ENCODE measurements around the gene KRT10. TPM values are rescaled to one million over a fixed set of nuclear protein-coding genes. Genes with fewer than 3 reads are reported as not detected.

The KRT10 gene
- total and polyA plus RNA-seq, 2 experiments from 2014 or later, result 9.6 to 123 TPM

DNA sequence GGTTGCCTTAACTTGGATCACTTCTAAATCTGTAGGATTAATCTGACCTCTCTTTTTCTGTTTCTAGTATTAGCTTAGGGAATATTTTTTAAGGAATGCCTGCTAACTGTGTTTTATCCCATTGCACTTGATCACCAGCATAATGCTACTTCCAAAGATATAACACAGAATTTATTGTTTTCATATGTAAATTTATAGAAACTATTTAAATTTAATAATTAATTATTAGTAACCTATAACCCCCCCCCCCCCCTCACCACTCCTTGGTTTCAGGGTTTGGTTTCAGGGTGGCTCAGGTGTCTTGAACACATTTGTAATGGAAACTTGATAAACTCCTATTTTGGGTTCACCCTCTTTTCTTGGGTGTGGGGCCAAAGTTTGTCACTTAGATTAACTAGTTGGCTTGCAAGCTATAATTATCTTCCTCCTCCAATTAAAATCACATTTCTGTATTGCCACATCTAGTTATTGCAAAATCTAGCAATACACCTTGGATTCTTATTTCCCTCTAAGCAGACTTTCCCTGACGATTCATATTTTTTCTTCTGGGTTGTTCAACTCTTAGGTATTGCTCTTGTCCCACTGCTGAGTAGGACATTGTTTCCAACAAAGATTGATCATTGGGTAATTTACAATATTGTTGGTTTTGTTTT lies 26.3 kb upstream of the KRT10 start (continued):
- TF ChIP-seq ZNF114 (CRISPR knock-in tag; IDR thresholded peaks at IDR 0.05) (no peak), STAT1 (IDR thresholded peaks at IDR 0.05; ENCODE audit: unreplicated experiment) (no peak), EZH2 (IDR thresholded peaks at IDR 0.05; ENCODE audit: low read depth, unreplicated experiment) (no peak)
- TF ChIP-seq, protein P1, sequence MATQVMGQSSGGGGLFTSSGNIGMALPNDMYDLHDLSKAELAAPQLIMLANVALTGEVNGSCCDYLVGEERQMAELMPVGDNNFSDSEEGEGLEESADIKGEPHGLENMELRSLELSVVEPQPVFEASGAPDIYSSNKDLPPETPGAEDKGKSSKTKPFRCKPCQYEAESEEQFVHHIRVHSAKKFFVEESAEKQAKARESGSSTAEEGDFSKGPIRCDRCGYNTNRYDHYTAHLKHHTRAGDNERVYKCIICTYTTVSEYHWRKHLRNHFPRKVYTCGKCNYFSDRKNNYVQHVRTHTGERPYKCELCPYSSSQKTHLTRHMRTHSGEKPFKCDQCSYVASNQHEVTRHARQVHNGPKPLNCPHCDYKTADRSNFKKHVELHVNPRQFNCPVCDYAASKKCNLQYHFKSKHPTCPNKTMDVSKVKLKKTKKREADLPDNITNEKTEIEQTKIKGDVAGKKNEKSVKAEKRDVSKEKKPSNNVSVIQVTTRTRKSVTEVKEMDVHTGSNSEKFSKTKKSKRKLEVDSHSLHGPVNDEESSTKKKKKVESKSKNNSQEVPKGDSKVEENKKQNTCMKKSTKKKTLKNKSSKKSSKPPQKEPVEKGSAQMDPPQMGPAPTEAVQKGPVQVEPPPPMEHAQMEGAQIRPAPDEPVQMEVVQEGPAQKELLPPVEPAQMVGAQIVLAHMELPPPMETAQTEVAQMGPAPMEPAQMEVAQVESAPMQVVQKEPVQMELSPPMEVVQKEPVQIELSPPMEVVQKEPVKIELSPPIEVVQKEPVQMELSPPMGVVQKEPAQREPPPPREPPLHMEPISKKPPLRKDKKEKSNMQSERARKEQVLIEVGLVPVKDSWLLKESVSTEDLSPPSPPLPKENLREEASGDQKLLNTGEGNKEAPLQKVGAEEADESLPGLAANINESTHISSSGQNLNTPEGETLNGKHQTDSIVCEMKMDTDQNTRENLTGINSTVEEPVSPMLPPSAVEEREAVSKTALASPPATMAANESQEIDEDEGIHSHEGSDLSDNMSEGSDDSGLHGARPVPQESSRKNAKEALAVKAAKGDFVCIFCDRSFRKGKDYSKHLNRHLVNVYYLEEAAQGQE (IDR thresholded peaks at IDR 0.05; ENCODE audit: unreplicated experiment), result no peak

DNA sequence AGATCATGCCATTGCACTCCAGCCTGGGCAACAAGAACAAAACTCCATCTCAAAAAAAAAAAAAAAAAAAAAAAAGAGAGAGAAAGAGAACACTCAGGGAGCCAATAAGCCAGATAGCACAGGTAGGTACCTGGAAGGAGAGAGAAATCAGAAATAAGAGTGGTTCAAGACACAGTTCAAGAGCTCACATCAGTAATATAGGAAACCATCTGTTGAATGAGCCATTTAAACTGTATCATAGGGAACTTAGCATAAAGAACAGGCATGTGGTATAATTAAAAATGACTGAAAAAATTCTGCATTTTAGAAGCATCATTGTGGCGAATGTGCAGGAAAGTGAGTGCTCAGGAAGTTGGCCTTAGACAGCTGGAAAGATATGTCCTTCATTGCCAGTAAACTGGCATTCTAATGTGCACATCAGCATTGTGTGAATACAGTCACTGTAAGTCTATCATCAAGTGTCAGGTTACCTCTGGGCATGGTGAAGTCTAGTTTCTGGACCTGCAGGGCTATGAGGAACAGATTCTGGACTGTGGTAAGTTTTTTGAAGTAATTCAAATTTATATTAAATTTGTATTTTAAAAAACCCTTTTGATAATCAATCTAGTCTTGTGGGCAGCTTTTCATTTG lies 24.2 kb upstream of the KRT10 start:
- Mint-ChIP-seq H3K27me3 (ENCODE audit: insufficient read depth, low read depth, poor library complexity) (peaks cover 5% of the 10 kb centered on the region), H3K36me3 (ENCODE audit: low read depth) (no peaks in the 10 kb centered on the region), H3K4me3 (no peak overlapping the region), H3K27ac (no peak overlapping the region), H3K9me3 (no peaks in the 10 kb centered on the region), H3K4me1 (peaks cover under 1% of the 10 kb centered on the region; the same call in 2 of the 3 replicates)
- no peaks in the 10 kb centered on the region for H3F3A ChIP-seq (replicated peaks; ENCODE audit: low read depth)
- no peak overlapping the region for H2AFZ ChIP-seq
- no peak for ATAC-seq
- H3K4me3 ChIP-seq, result no peak overlapping the region
- H3K79me2 ChIP-seq (replicated peaks; ENCODE audit: insufficient read depth), result no peaks in the 10 kb centered on the region
- H3K36me3 ChIP-seq (ENCODE audit: insufficient read depth), result no peaks in the 10 kb centered on the region
- no peaks in the 10 kb centered on the region for H3K9me2 ChIP-seq (ENCODE audit: insufficient read depth)
- H4K20me1 ChIP-seq (replicated peaks; ENCODE audit: insufficient read depth), result no peaks in the 10 kb centered on the region
- peaks cover 7% of the 10 kb centered on the region; the same call in 1 of the 2 replicates for H3K27me3 ChIP-seq (ENCODE audit: insufficient read depth)
- H3K4me2 ChIP-seq, result no peak overlapping the region
- no peak for DNase-seq (ENCODE audit: low spot score)
- H3K27ac ChIP-seq (ENCODE audit: low read depth), result no peak overlapping the region
- H3K4me1 ChIP-seq (ENCODE audit: insufficient read depth), result no peaks in the 10 kb centered on the region
- no peak for TF ChIP-seq ZNF331 (CRISPR knock-in tag; IDR thresholded peaks at IDR 0.05; ENCODE audit: low read depth)
- TF ChIP-seq EZH2phosphoT487 (IDR thresholded peaks at IDR 0.05; ENCODE audit: unreplicated experiment), result no peak
- TF ChIP-seq EZH2 (IDR thresholded peaks at IDR 0.05; ENCODE audit: low read depth, unreplicated experiment), result no peak
- TF ChIP-seq ZNF114 (CRISPR knock-in tag; IDR thresholded peaks at IDR 0.05), result no peak
- no peak for TF ChIP-seq CREB1 (CRISPR knock-in tag; IDR thresholded peaks at IDR 0.05; ENCODE audit: low read depth)
- no peak for TF ChIP-seq STAT1 (IDR thresholded peaks at IDR 0.05; ENCODE audit: unreplicated experiment)
- TF ChIP-seq, protein P1 (IDR thresholded peaks at IDR 0.05; ENCODE audit: unreplicated experiment), result no peak
- TF ChIP-seq POLR2AphosphoS5 (IDR thresholded peaks at IDR 0.05; ENCODE audit: low read depth), result no peak
- TF ChIP-seq, protein P2, sequence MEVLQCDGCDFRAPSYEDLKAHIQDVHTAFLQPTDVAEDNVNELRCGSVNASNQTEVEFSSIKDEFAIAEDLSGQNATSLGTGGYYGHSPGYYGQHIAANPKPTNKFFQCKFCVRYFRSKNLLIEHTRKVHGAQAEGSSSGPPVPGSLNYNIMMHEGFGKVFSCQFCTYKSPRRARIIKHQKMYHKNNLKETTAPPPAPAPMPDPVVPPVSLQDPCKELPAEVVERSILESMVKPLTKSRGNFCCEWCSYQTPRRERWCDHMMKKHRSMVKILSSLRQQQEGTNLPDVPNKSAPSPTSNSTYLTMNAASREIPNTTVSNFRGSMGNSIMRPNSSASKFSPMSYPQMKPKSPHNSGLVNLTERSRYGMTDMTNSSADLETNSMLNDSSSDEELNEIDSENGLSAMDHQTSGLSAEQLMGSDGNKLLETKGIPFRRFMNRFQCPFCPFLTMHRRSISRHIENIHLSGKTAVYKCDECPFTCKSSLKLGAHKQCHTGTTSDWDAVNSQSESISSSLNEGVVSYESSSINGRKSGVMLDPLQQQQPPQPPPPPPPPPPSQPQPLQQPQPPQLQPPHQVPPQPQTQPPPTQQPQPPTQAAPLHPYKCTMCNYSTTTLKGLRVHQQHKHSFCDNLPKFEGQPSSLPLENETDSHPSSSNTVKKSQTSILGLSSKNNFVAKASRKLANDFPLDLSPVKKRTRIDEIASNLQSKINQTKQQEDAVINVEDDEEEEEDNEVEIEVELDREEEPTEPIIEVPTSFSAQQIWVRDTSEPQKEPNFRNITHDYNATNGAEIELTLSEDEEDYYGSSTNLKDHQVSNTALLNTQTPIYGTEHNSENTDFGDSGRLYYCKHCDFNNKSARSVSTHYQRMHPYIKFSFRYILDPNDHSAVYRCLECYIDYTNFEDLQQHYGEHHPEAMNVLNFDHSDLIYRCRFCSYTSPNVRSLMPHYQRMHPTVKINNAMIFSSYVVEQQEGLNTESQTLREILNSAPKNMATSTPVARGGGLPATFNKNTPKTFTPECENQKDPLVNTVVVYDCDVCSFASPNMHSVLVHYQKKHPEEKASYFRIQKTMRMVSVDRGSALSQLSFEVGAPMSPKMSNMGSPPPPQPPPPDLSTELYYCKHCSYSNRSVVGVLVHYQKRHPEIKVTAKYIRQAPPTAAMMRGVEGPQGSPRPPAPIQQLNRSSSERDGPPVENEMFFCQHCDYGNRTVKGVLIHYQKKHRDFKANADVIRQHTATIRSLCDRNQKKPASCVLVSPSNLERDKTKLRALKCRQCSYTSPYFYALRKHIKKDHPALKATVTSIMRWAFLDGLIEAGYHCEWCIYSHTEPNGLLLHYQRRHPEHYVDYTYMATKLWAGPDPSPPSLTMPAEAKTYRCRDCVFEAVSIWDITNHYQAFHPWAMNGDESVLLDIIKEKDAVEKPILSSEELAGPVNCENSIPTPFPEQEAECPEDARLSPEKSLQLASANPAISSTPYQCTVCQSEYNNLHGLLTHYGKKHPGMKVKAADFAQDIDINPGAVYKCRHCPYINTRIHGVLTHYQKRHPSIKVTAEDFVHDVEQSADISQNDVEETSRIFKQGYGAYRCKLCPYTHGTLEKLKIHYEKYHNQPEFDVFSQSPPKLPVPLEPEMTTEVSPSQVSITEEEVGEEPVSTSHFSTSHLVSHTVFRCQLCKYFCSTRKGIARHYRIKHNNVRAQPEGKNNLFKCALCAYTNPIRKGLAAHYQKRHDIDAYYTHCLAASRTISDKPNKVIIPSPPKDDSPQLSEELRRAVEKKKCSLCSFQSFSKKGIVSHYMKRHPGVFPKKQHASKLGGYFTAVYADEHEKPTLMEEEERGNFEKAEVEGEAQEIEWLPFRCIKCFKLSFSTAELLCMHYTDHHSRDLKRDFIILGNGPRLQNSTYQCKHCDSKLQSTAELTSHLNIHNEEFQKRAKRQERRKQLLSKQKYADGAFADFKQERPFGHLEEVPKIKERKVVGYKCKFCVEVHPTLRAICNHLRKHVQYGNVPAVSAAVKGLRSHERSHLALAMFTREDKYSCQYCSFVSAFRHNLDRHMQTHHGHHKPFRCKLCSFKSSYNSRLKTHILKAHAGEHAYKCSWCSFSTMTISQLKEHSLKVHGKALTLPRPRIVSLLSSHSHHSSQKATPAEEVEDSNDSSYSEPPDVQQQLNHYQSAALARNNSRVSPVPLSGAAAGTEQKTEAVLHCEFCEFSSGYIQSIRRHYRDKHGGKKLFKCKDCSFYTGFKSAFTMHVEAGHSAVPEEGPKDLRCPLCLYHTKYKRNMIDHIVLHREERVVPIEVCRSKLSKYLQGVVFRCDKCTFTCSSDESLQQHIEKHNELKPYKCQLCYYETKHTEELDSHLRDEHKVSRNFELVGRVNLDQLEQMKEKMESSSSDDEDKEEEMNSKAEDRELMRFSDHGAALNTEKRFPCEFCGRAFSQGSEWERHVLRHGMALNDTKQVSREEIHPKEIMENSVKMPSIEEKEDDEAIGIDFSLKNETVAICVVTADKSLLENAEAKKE (CRISPR knock-in tag; IDR thresholded peaks at IDR 0.05), result no peak
- TF ChIP-seq NANOG (IDR thresholded peaks at IDR 0.05; ENCODE audit: borderline replicate concordance), result no peak
